ENCODE measurements around the gene DNMBP. TPM values are rescaled to one million over a fixed set of nuclear protein-coding genes. Genes with fewer than 3 reads are reported as not detected.
"Not testable (repeated sequence)": the region's sequence is repeated elsewhere in the genome, so short reads cannot be mapped to it uniquely, and the experiment has no call there.

DNMBP gene
- total RNA-seq, 1 experiment from 2014 or later: 14.4 TPM

DNA sequence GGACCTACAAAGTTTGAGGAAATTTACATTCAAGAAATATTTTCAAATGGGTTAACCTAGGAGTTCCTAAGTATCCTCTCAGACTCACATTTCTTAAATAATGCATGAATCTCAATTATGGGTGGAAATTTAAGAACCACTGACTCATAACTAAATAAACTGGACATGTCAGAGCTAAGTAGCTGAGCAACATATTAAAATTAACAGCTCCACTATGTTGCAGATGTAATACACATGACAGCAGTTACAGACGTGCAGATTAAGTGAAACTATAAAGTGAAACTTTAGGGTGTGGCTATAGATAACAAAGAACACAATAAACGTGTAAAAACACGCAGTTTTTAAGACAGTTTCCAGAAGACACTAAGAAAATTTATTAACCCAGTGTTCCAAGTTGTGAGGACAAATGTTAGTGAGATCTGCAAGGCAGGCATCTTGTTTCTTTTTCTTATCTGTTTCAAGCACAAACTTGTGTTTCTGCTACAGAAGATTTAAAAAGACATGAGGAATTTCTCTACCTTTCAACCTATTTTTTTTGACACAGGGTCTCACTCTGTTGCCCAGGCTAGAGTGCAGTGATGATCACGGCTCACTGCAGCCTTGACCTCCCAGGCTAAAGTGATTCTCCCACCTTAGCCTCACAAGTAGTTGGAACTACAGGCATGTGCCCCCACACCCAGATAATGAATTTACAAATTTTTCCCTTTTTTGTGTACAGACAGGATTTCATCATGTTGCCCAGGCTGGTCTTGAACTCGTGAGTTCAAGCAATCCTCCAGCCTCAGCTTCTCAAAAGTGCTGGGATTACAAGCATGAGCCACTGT lies 25.3 kb downstream of the DNMBP start:
- DNase-seq (ENCODE audit: low spot score): no peak

GRCh38 chr10:99983280-99983988 lies 26.3 kb downstream of the DNMBP start:
- no peak for DNase-seq (ENCODE audit: low spot score)

GRCh38 chr10:99982728-99983127 lies 27.0 kb downstream of the DNMBP start:
- no peak for DNase-seq (ENCODE audit: low spot score)

DNA sequence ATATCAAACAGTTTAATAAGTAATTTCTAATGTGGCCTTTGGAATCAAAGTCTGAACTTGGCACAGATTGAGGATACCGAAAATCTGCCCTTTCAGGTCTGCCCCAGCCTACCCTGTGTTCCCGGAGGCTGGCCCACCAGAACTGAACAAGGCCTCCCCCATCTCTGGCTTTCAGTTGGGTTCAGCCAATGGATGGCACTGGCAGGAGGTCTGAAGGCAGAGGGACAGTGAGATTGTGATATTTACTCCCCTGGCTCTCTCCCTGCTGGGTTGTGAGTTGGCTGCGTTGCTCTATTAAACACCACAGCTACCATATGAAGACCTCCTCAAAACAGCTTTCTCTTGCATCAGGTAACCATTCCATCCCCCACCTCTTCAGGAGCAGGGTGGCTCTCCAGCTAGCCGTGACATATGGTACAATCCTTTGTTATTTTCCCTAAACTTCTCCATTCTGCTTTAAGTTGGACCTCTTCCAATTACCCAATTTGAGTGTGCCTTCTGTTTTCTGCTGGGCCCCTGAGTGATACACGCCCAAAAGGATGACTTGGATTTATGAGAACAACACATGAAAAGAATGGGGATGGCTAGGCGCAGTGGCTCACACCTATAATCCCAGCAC lies 28.1 kb downstream of the DNMBP start:
- DNase-seq (ENCODE audit: low spot score): no peak

- no peak for DNase-seq (ENCODE audit: low spot score)
These were observed 30.6 kb downstream of the DNMBP start for GRCh38 chr10:99979066-99979685.

DNA sequence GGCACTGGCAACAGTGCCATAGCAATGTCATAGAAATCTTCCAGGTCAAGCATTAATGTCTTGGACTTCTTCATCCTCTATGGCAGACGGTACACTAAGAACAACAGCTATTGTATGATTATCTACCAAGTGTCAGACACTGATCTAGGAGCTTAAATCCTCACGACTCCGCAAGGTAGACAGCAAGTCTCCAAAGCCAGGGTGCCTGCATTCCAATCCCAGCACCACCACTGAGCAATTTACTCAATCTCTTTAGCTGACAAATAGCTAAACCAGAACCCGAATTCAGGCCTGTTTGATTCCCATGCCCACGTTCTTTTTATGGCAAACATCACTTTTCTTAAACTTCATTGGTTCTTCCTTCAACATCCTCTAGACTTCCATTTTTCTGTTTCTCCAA lies 31.8 kb downstream of the DNMBP start:
- no peak for DNase-seq (ENCODE audit: low spot score)

- DNase-seq (ENCODE audit: low spot score): no peak
These were observed 32.7 kb downstream of the DNMBP start for GRCh38 chr10:99976886-99977665.

GRCh38 chr10:99975942-99976809 lies 33.6 kb downstream of the DNMBP start:
- DNase-seq (ENCODE audit: low spot score): no peak

- DNase-seq (ENCODE audit: low spot score): no peak
These were observed 34.5 kb downstream of the DNMBP start for GRCh38 chr10:99975106-99975829.

GRCh38 chr10:99973190-99973589 lies 36.6 kb downstream of the DNMBP start:
- DNase-seq (ENCODE audit: low spot score): no peak

GRCh38 chr10:99967961-99968360 lies 41.8 kb downstream of the DNMBP start:
- DNase-seq (ENCODE audit: low spot score): no peak

DNA sequence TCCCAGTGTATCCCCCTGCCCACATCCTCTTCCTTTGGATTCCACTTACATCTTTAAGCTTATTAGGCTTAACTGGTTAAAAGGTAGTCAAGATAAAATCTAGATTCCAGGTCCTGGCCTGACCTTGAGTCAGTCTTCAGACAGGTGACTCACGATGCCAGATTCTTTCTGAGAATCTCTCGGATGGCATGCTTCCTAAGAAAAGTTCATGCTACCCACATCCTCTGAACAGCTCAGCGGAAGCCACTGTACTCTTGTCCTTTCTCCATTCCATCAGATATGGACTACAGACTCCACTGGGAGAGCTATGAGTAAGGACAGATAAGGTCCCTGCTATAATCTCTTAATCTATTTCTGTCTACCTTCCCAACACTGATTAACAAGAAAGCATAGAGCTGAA lies 43.4 kb downstream of the DNMBP start:
- peak; percentile 69 for DNase-seq (ENCODE audit: low spot score)

DNA sequence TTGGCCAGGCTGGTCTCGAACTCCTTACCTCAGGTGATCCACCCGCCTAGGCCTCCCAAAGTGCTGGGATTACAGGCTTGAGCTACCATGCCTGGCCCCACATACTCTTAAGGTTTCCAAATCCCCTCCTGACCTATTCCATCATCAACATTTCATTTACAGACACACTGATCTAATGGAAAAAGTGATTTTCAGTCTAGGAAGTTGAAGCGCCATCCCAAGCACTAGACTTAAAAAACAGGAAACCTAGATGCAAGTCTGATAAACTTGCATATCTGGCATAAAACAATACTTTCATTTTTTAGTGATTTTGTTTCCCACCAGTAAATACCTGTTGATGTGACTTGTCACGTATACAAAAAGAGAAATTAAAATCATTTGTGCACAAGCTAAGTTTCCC lies 44.0 kb downstream of the DNMBP start:
- no peak for DNase-seq (ENCODE audit: low spot score)

DNA sequence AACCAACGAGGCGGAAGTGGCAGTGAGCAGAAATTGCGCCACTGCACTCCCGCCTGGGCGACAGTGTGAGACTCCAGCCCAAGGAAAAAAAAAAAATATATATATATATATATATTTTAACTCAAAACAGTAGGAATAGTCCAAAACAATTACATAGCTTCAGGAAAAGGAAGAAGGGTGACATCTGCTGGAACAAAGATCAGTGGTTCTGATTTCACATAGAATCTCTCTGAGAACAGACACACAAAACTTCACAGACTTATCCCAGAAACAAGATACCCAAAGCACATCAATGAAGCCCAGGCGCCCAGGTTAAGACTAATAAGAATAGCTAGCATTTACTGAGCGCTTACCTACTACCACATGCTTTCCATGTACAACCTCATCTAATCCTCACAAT lies 45.0 kb downstream of the DNMBP start:
- DNase-seq (ENCODE audit: low spot score): peak; percentile 25

GRCh38 chr10:99963467-99964165 lies 46.1 kb downstream of the DNMBP start:
- DNase-seq (ENCODE audit: low spot score): peak; percentile 11

GRCh38 chr10:99958806-99959205 lies 50.9 kb downstream of the DNMBP start:
- DNase-seq (ENCODE audit: low spot score): no peak

DNA sequence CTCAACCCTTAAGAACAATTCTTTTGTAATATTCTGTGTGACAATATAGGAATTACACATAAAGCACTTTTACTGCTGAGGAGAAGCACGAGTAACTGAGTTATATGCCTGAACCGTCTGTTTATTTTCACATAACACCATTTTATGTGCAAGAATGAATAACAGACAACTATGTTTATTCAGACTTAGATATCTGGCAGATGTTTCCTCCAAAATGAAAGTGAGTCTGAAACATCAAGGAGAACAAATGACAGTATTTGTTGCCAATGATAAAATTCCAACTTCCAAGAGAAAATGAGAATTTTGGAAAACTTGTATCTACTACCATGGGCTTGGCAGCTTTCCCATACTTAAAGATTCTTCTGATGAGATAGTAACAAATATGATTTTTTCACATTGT lies 51.4 kb downstream of the DNMBP start:
- DNase-seq (ENCODE audit: low spot score): no peak

- not testable (repeated sequence) for DNase-seq (ENCODE audit: low spot score)
These were observed 56.2 kb downstream of the DNMBP start for GRCh38 chr10:99953510-99953909.

DNA sequence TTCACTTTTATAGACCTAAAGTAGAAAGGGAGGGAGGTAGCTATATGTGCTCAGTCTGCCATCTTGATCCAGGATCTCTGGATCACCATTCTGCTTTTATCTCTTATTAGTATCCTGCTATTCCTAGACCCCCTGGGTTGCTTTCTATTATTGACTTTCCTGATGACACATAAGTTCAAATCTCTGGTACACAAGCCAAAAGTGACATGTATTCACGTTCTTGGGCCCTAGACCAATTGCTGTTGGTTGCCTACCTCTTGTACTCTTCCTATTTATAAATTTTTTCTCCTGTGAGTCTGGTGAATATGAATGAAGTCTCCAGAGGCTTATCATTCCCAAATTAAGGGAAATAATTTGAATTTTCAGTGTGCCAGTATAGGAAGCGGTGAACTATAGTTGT lies 56.9 kb downstream of the DNMBP start:
- no peak for DNase-seq (ENCODE audit: low spot score)
